Measurements from ENCODE around the gene SEPTIN5. TPM values are rescaled to one million over a fixed set of nuclear protein-coding genes. Genes with fewer than 3 reads are reported as not detected.

SEPTIN5 gene
- polyA plus RNA-seq, 4 donors: 2.2 to 10.2 (median 6.1) TPM

GRCh38 chr22:19772422-19772672 is 58.0 kb downstream of the SEPTIN5 start:
- DNase-seq (no peak), FAIRE-seq (no peak)
- 40 to 58% (median 46%) methylated on average over 4 of the region's 4 CpGs for WGBS, 3 donors
- Histone ChIP-seq H3K4me1 (ENCODE audit: control insufficient read depth in 3 of 3, insufficient read depth in 2 of 3, low read depth in 1 of 3, low read length in 2 of 3) (no peaks in the 10 kb centered on the region), H3K36me3 (ENCODE audit: control insufficient read depth in 3 of 3, insufficient read depth in 2 of 3, low read depth in 1 of 3, low read length in 3 of 3) (no peaks in the 10 kb centered on the region), H3K9me3 (ENCODE audit: control insufficient read depth in 2 of 2, insufficient read depth in 1 of 2, low read depth in 1 of 2, low read length in 1 of 2) (no peaks in the 10 kb centered on the region), H3K27me3 (ENCODE audit: control insufficient read depth in 3 of 3, insufficient read depth in 3 of 3, low read length in 3 of 3) (peaks cover 5 to 74% (median 27%) of the 10 kb centered on the region in 3 donors), H3K4me3 (ENCODE audit: low read depth in 1 of 3, low read length in 3 of 3) (no peak overlapping the region), H3K27ac (ENCODE audit: low read depth in 1 of 3, low read length in 2 of 3) (no peak overlapping the region)

Other genes with a start within 250 kb of the SEPTIN5 start
- gene UFD1, start 235.3 kb upstream of the SEPTIN5 start, polyA plus RNA-seq: 100 to 1,000 TPM in 1 of 4 donors, 10 to 100 TPM in 3; 46.0 to 112 (median 81.4) TPM
- 10 to 100 TPM in 1 of 4 donors, 1 to 10 TPM in 3; 2.2 to 13.8 (median 5.6) TPM for gene CDC45, start 234.6 kb upstream of the SEPTIN5 start, polyA plus RNA-seq
- 100 to 1,000 TPM in 1 of 4 donors, 10 to 100 TPM in 1, 1 to 10 TPM in 2; 3.1 to 184 (median 10.4) TPM for gene CLDN5, start 190.1 kb upstream of the SEPTIN5 start, polyA plus RNA-seq
- 1 to 10 TPM in 3 of 4 donors, under 1 TPM in 1; 0.67 to 2.0 (median 1.3) TPM for gene GP1BB, start 9.0 kb downstream of the SEPTIN5 start, polyA plus RNA-seq
- gene TBX1, start 46.3 kb downstream of the SEPTIN5 start, polyA plus RNA-seq: 1 to 10 TPM in 3 of 4 donors, not detected in 1; 1.1 to 4.8 (median 1.3) TPM
- 10 to 100 TPM in 2 of 4 donors, 1 to 10 TPM in 2; 4.0 to 18.9 (median 9.8) TPM for gene GNB1L, start 140.4 kb downstream of the SEPTIN5 start, polyA plus RNA-seq
- gene RTL10, start 140.4 kb downstream of the SEPTIN5 start, polyA plus RNA-seq: 10 to 100 TPM in 3 of 4 donors, 1 to 10 TPM in 1; 9.7 to 30.6 (median 22.3) TPM
- gene COMT, start 227.3 kb downstream of the SEPTIN5 start, polyA plus RNA-seq: 100 to 1,000 TPM in 3 of 4 donors, 10 to 100 TPM in 1; 57.8 to 236 (median 135) TPM
- gene TXNRD2, start 227.3 kb downstream of the SEPTIN5 start, polyA plus RNA-seq: 10 to 100 TPM; 16.8 to 43.8 (median 29.5) TPM

Measured in small intestine (tissue), 7 donors.